ENCODE results near the gene SMARCA4. TPM values are rescaled to one million over a fixed set of nuclear protein-coding genes. Genes with fewer than 3 reads are reported as not detected.

SMARCA4 gene
- total and polyA plus RNA-seq, 2 experiments from 2014 or later = 177 to 336 TPM

DNA sequence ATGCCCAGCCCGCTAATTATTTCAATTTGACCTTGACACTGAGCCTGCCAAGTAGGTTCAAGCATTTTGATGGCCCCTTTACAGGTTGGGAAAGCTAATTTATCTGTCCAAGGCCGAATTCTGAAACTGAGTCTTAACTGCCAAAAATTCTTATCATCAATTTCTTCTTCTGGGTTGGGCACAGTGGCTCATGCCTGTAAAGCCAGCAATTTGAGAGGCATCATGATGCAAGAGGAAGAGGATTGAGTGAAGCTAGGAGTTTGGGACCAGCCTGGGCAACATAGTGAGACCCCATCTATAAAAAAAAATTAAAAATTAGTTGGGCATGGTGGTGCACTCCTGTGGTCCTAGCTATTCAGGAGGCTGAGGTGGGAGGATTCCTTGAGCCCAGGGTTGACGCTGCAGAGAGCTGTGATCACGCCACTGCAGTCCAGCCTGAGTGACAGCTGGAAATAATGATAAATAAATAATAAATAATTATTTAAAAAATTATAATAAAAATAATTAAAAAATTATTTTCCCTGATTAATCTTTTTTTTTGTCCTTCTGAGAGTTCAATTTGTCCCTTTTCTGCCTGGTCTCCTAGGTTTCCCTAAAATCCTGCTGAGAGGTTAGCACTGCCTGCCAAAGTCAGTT lies 127.2 kb downstream of the SMARCA4 start (continued):
- TF ChIP-seq, protein P1, sequence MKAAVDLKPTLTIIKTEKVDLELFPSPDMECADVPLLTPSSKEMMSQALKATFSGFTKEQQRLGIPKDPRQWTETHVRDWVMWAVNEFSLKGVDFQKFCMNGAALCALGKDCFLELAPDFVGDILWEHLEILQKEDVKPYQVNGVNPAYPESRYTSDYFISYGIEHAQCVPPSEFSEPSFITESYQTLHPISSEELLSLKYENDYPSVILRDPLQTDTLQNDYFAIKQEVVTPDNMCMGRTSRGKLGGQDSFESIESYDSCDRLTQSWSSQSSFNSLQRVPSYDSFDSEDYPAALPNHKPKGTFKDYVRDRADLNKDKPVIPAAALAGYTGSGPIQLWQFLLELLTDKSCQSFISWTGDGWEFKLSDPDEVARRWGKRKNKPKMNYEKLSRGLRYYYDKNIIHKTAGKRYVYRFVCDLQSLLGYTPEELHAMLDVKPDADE (IDR thresholded peaks at IDR 0.05) = no peak
- TF ChIP-seq, protein P2, sequence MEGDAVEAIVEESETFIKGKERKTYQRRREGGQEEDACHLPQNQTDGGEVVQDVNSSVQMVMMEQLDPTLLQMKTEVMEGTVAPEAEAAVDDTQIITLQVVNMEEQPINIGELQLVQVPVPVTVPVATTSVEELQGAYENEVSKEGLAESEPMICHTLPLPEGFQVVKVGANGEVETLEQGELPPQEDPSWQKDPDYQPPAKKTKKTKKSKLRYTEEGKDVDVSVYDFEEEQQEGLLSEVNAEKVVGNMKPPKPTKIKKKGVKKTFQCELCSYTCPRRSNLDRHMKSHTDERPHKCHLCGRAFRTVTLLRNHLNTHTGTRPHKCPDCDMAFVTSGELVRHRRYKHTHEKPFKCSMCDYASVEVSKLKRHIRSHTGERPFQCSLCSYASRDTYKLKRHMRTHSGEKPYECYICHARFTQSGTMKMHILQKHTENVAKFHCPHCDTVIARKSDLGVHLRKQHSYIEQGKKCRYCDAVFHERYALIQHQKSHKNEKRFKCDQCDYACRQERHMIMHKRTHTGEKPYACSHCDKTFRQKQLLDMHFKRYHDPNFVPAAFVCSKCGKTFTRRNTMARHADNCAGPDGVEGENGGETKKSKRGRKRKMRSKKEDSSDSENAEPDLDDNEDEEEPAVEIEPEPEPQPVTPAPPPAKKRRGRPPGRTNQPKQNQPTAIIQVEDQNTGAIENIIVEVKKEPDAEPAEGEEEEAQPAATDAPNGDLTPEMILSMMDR (conservative IDR thresholded peaks at IDR 0.05; ENCODE audit: low read depth in 2 of 2) = no peak
- TF ChIP-seq, protein P3, sequence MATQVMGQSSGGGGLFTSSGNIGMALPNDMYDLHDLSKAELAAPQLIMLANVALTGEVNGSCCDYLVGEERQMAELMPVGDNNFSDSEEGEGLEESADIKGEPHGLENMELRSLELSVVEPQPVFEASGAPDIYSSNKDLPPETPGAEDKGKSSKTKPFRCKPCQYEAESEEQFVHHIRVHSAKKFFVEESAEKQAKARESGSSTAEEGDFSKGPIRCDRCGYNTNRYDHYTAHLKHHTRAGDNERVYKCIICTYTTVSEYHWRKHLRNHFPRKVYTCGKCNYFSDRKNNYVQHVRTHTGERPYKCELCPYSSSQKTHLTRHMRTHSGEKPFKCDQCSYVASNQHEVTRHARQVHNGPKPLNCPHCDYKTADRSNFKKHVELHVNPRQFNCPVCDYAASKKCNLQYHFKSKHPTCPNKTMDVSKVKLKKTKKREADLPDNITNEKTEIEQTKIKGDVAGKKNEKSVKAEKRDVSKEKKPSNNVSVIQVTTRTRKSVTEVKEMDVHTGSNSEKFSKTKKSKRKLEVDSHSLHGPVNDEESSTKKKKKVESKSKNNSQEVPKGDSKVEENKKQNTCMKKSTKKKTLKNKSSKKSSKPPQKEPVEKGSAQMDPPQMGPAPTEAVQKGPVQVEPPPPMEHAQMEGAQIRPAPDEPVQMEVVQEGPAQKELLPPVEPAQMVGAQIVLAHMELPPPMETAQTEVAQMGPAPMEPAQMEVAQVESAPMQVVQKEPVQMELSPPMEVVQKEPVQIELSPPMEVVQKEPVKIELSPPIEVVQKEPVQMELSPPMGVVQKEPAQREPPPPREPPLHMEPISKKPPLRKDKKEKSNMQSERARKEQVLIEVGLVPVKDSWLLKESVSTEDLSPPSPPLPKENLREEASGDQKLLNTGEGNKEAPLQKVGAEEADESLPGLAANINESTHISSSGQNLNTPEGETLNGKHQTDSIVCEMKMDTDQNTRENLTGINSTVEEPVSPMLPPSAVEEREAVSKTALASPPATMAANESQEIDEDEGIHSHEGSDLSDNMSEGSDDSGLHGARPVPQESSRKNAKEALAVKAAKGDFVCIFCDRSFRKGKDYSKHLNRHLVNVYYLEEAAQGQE (IDR thresholded peaks at IDR 0.05; ENCODE audit: unreplicated experiment) = no peak
- TF ChIP-seq NANOG (IDR thresholded peaks at IDR 0.05; ENCODE audit: borderline replicate concordance) (no peak), EZH2 (IDR thresholded peaks at IDR 0.05; ENCODE audit: low read depth, unreplicated experiment) (no peak), ZNF114 (CRISPR knock-in tag; IDR thresholded peaks at IDR 0.05) (no peak), EZH2phosphoT487 (IDR thresholded peaks at IDR 0.05; ENCODE audit: unreplicated experiment) (no peak), ZNF331 (CRISPR knock-in tag; IDR thresholded peaks at IDR 0.05; ENCODE audit: low read depth) (no peak)

DNA sequence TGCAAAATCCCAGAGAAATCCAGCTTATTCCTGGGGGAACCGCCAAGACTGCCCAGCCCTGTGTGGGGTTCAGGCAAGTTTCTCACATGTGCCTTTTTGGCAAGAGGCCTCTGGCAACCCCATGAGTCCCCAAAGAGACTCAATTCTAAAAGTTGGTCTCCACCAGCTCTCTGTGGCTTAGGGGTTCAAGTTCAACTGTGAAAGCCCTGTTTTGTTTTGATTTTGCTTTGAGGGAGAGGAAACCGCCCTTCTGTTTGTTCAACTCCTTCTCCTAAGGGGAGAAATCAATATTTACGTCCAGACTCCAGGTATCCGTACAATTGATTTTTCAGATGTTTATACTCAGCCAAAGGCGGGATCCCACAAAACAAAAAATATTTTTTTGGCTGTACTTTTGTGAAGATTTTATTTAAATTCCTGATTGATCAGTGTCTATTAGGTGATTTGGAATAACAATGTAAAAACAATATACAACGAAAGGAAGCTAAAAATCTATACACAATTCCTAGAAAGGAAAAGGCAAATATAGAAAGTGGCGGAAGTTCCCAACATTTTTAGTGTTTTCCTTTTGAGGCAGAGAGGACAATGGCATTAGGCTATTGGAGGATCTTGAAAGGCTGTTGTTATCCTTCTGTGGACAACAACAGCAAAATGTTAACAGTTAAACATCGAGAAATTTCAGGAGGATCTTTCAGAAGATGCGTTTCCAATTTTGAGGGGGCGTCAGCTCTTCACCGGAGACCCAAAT lies 127.8 kb downstream of the SMARCA4 start:
- ATAC-seq (no peak), DNase-seq (ENCODE audit: low spot score) (no peak)
- H3K27me3 ChIP-seq (ENCODE audit: insufficient read depth) = no peaks in the 10 kb centered on the region
- peaks cover 41% of the 10 kb centered on the region for H3K79me2 ChIP-seq (replicated peaks; ENCODE audit: insufficient read depth)
- H3K27ac ChIP-seq (ENCODE audit: low read depth) = peak overlapping the region; percentile 89
- peaks cover 29% of the 10 kb centered on the region for H3F3A ChIP-seq (replicated peaks; ENCODE audit: low read depth)
- Mint-ChIP-seq H3K4me3 (peak overlapping the region; percentile 92), H3K27ac (peak overlapping the region; percentile 97), H3K27me3 (ENCODE audit: insufficient read depth, low read depth, poor library complexity) (peaks cover 15% of the 10 kb centered on the region), H3K4me1 (peaks cover 28% of the 10 kb centered on the region), H3K9me3 (no peaks in the 10 kb centered on the region; the same call in 2 of the 3 replicates), H3K36me3 (ENCODE audit: low read depth) (peaks cover 33% of the 10 kb centered on the region)
- no peak overlapping the region for H2AFZ ChIP-seq
- peak overlapping the region; percentile 66 for H3K4me2 ChIP-seq
- H4K20me1 ChIP-seq (replicated peaks; ENCODE audit: insufficient read depth) = peaks cover 32% of the 10 kb centered on the region
- H3K36me3 ChIP-seq (ENCODE audit: insufficient read depth) = peaks cover 18% of the 10 kb centered on the region
- peaks cover 35% of the 10 kb centered on the region for H3K4me1 ChIP-seq (ENCODE audit: insufficient read depth)
- H3K4me3 ChIP-seq = peak overlapping the region; percentile 99
- H3K9me2 ChIP-seq (ENCODE audit: insufficient read depth) = no peaks in the 10 kb centered on the region
- TF ChIP-seq CREB1 (CRISPR knock-in tag; IDR thresholded peaks at IDR 0.05; ENCODE audit: low read depth) = no peak
- TF ChIP-seq, protein P3 (IDR thresholded peaks at IDR 0.05; ENCODE audit: unreplicated experiment) = no peak

All from GM23338 (cell line).